ENCODE data around the gene RAD51B. TPM values are rescaled to one million over a fixed set of nuclear protein-coding genes. Genes with fewer than 3 reads are reported as not detected.

The RAD51B gene
- polyA plus RNA-seq, 1 donor (not counting 4 experiments of a cell fraction or from before 2014, with no cell fraction given) = 13.3 TPM

DNA sequence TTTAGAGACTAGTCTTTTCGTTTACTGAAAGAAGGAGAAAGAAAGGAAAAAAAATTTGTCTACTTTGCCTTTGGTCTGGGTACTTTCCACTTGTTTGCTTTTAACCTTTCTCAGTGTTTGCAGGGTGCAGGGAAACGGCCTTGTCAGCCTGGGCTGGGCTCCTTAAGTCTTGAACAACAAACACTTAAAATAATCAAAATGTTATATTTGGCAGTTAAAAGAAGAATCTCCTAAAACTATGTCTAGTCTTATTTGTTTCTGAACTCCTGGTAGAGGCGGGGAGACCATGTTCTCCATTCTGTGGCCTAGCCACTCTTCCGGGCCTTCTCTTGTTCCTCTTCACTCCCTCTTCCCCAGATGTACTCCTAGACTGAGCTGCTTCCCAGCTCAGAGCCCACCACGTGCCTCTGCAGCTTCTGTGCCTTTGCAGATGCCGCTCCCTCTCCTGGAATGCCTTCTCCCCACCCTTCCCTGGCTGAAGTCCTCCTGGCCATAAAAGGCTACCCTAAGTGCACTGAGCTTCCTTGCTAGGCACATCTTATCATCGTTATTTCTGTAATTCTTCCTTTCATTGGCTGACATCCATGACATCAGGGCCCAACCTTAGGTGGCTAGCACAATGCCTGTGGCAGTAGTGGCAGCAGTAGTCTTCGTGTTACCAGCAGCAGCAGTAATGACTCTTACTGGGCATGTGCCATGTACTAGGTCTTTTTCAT lies 540.4 kb downstream of the RAD51B start:
- no peaks in the 10 kb centered on the region for H3K9me3 ChIP-seq (ENCODE audit: control insufficient read depth, low read depth, low read length)
- FAIRE-seq (no peak), DNase-seq (ENCODE audit: low read depth, low spot score) (peak; percentile 9)
- H4K20me1 ChIP-seq (ENCODE audit: control insufficient read depth, extremely low read depth, insufficient read depth, low read length) = no peaks in the 10 kb centered on the region
- no peak overlapping the region for H3K9ac ChIP-seq (ENCODE audit: control insufficient read depth, extremely low read depth, insufficient read depth, low read length)
- no peaks in the 10 kb centered on the region for H3K79me2 ChIP-seq (ENCODE audit: control insufficient read depth, insufficient read depth, low read length)
- no peak for TF ChIP-seq EZH2 (IDR thresholded peaks at IDR 0.05; ENCODE audit: low read length)
- TF ChIP-seq, protein P1, sequence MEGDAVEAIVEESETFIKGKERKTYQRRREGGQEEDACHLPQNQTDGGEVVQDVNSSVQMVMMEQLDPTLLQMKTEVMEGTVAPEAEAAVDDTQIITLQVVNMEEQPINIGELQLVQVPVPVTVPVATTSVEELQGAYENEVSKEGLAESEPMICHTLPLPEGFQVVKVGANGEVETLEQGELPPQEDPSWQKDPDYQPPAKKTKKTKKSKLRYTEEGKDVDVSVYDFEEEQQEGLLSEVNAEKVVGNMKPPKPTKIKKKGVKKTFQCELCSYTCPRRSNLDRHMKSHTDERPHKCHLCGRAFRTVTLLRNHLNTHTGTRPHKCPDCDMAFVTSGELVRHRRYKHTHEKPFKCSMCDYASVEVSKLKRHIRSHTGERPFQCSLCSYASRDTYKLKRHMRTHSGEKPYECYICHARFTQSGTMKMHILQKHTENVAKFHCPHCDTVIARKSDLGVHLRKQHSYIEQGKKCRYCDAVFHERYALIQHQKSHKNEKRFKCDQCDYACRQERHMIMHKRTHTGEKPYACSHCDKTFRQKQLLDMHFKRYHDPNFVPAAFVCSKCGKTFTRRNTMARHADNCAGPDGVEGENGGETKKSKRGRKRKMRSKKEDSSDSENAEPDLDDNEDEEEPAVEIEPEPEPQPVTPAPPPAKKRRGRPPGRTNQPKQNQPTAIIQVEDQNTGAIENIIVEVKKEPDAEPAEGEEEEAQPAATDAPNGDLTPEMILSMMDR (optimal IDR thresholded peaks at IDR 0.05 in 1 of 3, IDR thresholded peaks at IDR 0.05 in 1 of 3, conservative IDR thresholded peaks at IDR 0.05 in 1 of 3; ENCODE audit: extremely low read depth in 1 of 3, insufficient read depth in 2 of 3, low read length in 3 of 3) = no peak
- no peaks in the 10 kb centered on the region for H3K27me3 ChIP-seq (ENCODE audit: control insufficient read depth, extremely low read depth, insufficient read depth, low read length)
- no peak overlapping the region for H3K4me2 ChIP-seq (ENCODE audit: control insufficient read depth, extremely low read depth, insufficient read depth, low read depth, low read length)
- no peak overlapping the region for H3K27ac ChIP-seq (ENCODE audit: control insufficient read depth, insufficient read depth, low read length)
- H3K4me1 ChIP-seq (ENCODE audit: control insufficient read depth, extremely low read depth, insufficient read depth, low read length) = peaks cover 20% of the 10 kb centered on the region
- dilution Hi-C loops (cut with MboI; ENCODE audit: extremely low pct_ligation_motif_present, low sequenced_read_pairs) = no loop called here
- peak overlapping the region; percentile 82 for H2AFZ ChIP-seq (ENCODE audit: control insufficient read depth, low read length)
- H3K9me1 ChIP-seq (ENCODE audit: control insufficient read depth, extremely low read depth, insufficient read depth, low read length) = no peaks in the 10 kb centered on the region
- H3K4me3 ChIP-seq (ENCODE audit: control insufficient read depth in 2 of 3, extremely low read depth in 1 of 3, insufficient read depth in 2 of 3, low read depth in 1 of 3, low read length in 3 of 3) = no peak overlapping the region
- no peaks in the 10 kb centered on the region for H3K36me3 ChIP-seq (ENCODE audit: control insufficient read depth in 2 of 2, extremely low read depth in 1 of 2, insufficient read depth in 2 of 2, low read length in 2 of 2)

DNA sequence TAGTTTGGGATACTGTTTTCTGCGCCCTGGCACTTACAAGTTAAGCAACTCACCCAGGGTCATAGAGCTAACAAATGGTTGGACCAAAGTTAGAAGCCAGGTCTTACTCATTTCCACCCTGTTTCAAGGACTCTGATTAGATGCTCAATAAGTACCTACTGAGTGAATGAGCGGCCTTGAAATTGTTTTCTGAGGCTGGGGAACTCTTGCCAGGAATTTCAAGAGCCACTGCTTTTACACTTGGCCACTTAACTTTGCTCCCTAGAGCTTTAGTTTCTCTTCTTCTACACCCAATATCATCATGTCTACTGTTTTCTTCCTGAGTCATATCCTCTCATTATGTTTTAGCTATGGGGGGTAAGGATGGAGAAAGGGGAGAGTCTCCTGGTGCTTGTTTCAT lies 541.7 kb downstream of the RAD51B start:
- FAIRE-seq = no peak
- H2AFZ ChIP-seq (ENCODE audit: control insufficient read depth, low read length) = no peak overlapping the region

More for the DNA sequence above, 541.7 kb downstream of the RAD51B start:
- no peaks in the 10 kb centered on the region for H3K9me1 ChIP-seq (ENCODE audit: control insufficient read depth, extremely low read depth, insufficient read depth, low read length)
- no peaks in the 10 kb centered on the region for H3K27me3 ChIP-seq (ENCODE audit: control insufficient read depth, extremely low read depth, insufficient read depth, low read length)
- H3K9ac ChIP-seq (ENCODE audit: control insufficient read depth, extremely low read depth, insufficient read depth, low read length) = no peak overlapping the region
- no peaks in the 10 kb centered on the region for H3K79me2 ChIP-seq (ENCODE audit: control insufficient read depth, insufficient read depth, low read length)
- no peak for DNase-seq (ENCODE audit: low read depth, low spot score)
- no peak overlapping the region for H3K27ac ChIP-seq (ENCODE audit: control insufficient read depth, insufficient read depth, low read length)
- peaks cover 24% of the 10 kb centered on the region for H3K4me1 ChIP-seq (ENCODE audit: control insufficient read depth, extremely low read depth, insufficient read depth, low read length)
- dilution Hi-C loops (cut with MboI; ENCODE audit: extremely low pct_ligation_motif_present, low sequenced_read_pairs) = no loop called here
- no peak for TF ChIP-seq EZH2 (IDR thresholded peaks at IDR 0.05; ENCODE audit: low read length)
- H3K4me2 ChIP-seq (ENCODE audit: control insufficient read depth, extremely low read depth, insufficient read depth, low read depth, low read length) = no peak overlapping the region
- H4K20me1 ChIP-seq (ENCODE audit: control insufficient read depth, extremely low read depth, insufficient read depth, low read length) = no peaks in the 10 kb centered on the region
- H3K9me3 ChIP-seq (ENCODE audit: control insufficient read depth, low read depth, low read length) = no peaks in the 10 kb centered on the region
- no peak overlapping the region for H3K4me3 ChIP-seq (ENCODE audit: control insufficient read depth in 2 of 3, extremely low read depth in 1 of 3, insufficient read depth in 2 of 3, low read depth in 1 of 3, low read length in 3 of 3)
- no peaks in the 10 kb centered on the region for H3K36me3 ChIP-seq (ENCODE audit: control insufficient read depth in 2 of 2, extremely low read depth in 1 of 2, insufficient read depth in 2 of 2, low read length in 2 of 2)

All from keratinocyte (primary cell).